ENCODE data around the gene DMPK. TPM values are rescaled to one million over a fixed set of nuclear protein-coding genes. Genes with fewer than 3 reads are reported as not detected.
A peak's percentile ranks its signal among the peaks of the same experiment; 100 is the strongest.

Gene DMPK
- total RNA-seq, 6 donors from 2014 or later, result 24.2 to 192 (median 43.8) TPM

DNA sequence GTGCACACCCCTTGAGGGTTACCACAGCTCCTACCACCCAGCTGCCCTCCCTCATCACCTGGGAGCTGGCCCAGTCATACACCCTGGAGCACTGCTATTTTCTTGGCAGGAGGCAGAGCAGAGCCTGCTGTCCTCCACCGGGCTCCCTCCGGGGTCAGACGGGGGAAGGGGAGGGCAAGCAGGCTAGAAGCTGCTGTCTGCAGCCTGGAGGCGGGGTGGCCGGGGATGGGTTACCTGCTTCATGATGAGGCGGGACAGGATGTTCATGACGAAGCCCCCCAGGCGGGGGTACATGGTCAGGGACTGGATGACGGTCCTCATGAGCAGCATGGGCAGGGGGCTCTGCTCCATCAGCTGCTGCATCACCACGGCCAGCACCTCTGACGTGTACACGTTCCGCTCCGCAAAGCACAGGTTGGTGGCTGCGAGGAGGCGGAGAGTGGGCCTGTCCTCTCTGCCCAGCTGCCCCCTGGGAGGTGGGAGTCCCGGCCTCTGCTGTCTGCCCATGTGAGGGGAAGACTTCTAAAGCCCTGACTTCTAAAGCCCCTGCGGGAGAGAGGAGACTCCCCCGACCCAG lies 35.5 kb upstream of the DMPK start:
- Histone ChIP-seq H3K27ac (no peak overlapping the region), H3K27me3 (no peaks in the 10 kb centered on the region), H3K9me3 (no peaks in the 10 kb centered on the region), H3K36me3 (peaks cover 0 to 41% (median 27%) of the 10 kb centered on the region in 4 donors), H3K4me1 (peaks cover 0 to 16% (median 2%) of the 10 kb centered on the region in 4 donors), H3K4me3 (no peak overlapping the region)
- DNase-seq (peak in 1 of 2 donors; percentile 51), ATAC-seq (ENCODE audit: low FRiP score in 2 of 2) (no peak)
- WGBS, 2 donors, result 88 to 90% methylated on average over 15 to 19 of the region's 19 CpGs
- TF ChIP-seq POLR2A (IDR thresholded peaks at IDR 0.05) (no peak), POLR2AphosphoS5 (IDR thresholded peaks at IDR 0.05) (no peak), EP300 (IDR thresholded peaks at IDR 0.05) (no peak)
- TF ChIP-seq, protein P1, sequence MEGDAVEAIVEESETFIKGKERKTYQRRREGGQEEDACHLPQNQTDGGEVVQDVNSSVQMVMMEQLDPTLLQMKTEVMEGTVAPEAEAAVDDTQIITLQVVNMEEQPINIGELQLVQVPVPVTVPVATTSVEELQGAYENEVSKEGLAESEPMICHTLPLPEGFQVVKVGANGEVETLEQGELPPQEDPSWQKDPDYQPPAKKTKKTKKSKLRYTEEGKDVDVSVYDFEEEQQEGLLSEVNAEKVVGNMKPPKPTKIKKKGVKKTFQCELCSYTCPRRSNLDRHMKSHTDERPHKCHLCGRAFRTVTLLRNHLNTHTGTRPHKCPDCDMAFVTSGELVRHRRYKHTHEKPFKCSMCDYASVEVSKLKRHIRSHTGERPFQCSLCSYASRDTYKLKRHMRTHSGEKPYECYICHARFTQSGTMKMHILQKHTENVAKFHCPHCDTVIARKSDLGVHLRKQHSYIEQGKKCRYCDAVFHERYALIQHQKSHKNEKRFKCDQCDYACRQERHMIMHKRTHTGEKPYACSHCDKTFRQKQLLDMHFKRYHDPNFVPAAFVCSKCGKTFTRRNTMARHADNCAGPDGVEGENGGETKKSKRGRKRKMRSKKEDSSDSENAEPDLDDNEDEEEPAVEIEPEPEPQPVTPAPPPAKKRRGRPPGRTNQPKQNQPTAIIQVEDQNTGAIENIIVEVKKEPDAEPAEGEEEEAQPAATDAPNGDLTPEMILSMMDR (IDR thresholded peaks at IDR 0.05), result no peak

DNA sequence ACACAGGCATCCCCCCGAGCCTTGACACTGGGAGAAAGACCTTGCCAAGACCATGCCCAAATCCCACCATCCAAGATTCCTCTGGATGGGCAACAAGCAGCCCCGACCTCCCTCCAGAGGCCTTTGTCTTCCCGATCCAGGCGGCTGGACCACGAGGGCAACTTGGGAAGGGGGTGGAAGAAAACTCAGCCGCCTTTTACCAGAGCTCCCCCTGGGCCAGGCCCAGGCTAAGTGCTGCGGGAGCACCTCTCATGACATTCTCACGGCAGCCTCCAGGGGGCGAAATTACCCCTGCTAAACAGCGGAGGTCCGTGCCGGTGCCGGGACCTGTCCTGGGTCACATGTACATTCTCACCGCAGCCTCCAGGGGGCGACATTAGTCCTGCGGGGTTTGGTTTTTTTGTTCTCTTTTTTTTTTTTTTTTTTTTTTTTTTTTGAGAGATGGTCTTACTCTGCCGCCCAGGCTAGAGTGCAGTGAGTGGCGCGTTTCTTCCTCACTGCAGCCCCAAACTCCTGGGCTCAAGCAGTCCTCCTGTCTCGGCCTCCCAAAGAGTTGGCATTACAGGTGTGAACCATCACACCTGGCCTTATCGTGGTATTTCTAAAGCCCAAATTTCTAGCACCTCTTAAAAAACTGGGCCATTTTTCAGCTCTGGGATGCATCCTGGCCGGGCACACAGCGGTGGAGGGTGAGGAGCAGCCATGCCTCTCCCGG lies 34.9 kb upstream of the DMPK start:
- DNase-seq, result peak; percentile 64 to 96
- Histone ChIP-seq H3K9me3 (no peaks in the 10 kb centered on the region), H3K4me1 (peaks cover 0 to 16% (median 2%) of the 10 kb centered on the region in 4 donors), H3K27ac (no peak overlapping the region), H3K27me3 (no peaks in the 10 kb centered on the region), H3K36me3 (peaks cover 0 to 35% (median 21%) of the 10 kb centered on the region in 4 donors), H3K4me3 (no peak overlapping the region)
- ATAC-seq (ENCODE audit: low FRiP score in 2 of 2), result peak; percentile 94 to 95
- peak in 1 of 2 donors; percentile 13 for TF ChIP-seq POLR2AphosphoS5 (IDR thresholded peaks at IDR 0.05)
- no peak for TF ChIP-seq EP300 (IDR thresholded peaks at IDR 0.05)
- TF ChIP-seq, protein P1 (IDR thresholded peaks at IDR 0.05), result peak; percentile 94 to 97 (median 96)
- TF ChIP-seq POLR2A (IDR thresholded peaks at IDR 0.05), result no peak
- WGBS, 2 donors, result 17 to 22% methylated on average over 23 of the region's 24 CpGs

DNA sequence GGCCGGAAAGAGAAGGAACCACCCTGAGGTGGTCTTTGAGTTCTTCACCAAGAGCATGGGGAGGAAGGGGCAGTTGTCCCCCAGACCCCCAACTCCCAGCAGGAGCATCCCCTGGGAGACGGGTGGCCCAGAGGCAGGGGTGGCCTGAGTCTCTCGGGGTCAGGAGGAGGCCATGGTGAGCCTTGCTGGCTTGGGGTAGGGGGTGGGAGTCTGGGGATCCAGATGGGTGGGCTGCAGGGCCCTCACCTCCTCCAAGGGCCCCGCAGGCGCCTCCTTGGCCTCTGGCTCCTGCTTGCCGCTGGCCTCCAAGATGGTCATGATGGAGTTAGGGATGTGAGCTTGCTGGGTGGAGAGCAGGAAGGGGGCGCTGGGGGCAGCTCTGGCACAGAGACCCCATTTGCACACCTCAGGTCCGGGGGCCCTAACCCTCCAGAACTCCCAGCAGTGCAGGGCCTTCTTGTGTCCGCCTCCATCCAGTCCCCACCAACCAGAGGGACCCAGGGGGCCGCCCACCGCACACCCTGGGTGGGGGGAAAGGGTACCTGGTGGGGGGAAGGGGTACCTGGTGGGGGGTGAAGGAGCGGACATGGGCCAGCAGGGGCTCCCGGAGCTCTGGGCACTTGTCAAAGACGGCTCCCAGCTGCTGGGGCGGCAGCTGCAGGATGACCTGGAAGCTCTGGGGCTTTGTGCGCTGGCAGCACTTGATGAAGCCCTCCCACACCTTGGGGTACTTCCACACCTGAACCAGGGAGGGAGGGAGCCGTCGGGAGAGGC lies 34.1 kb upstream of the DMPK start:
- H3K9me3 ChIP-seq, result no peaks in the 10 kb centered on the region
- TF ChIP-seq, protein P1 (IDR thresholded peaks at IDR 0.05), result no peak
- TF ChIP-seq POLR2A (IDR thresholded peaks at IDR 0.05), result no peak
- no peak for TF ChIP-seq POLR2AphosphoS5 (IDR thresholded peaks at IDR 0.05)
- no peak for TF ChIP-seq EP300 (IDR thresholded peaks at IDR 0.05)
- peaks cover 0 to 31% (median 19%) of the 10 kb centered on the region in 4 donors for H3K36me3 ChIP-seq
- peak overlapping the region in 2 of 4 donors; percentile 37 to 53 for H3K4me3 ChIP-seq
- no peaks in the 10 kb centered on the region for H3K27me3 ChIP-seq
- peaks cover 0 to 16% (median 2%) of the 10 kb centered on the region in 4 donors for H3K4me1 ChIP-seq
- no peak overlapping the region for H3K27ac ChIP-seq
- ATAC-seq (ENCODE audit: low FRiP score in 2 of 2) (peak in 1 of 2 donors; percentile 1), DNase-seq (peak in 1 of 2 donors; percentile 68)
- 41 to 75% methylated on average over 2 to 17 of the region's 18 CpGs for WGBS, 2 donors

DNA sequence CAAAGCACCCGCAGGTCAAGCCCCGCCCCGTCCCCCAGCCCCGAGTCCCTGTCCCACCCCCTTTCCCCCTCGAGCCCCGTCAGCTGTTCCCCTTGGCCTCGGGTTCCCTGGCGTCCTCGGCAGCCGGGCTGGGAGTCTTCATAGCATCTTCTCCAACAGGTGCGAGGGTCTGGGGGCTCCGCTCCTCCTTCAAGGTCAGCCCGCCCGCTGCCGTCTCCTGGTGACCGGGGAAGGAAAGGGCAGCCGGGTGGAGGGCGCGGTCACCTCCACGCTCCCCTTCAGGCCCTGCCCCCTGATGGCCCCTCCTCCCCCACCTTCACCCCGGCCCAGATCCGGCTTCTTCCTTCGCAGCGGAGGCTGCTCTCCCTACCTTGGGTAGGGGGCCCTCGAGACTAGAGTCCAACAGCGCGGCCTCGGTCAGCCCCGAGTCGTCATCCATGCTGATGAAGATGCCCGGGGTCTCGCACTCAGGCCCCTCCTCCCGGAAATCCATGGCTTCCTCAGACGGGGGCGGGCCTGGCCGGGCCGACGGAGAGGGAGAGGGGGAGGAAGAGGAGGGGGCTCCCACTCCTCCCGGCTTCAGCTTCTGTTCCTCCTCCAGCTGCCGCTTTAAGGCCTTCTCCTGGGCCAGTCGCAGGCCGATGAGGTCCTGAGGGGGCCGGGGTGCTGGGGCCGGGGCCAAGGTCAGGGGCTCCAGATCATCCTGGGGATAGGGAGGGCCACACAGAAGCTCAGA lies 33.4 kb upstream of the DMPK start:
- H3K27ac ChIP-seq, result no peak overlapping the region
- no peak for ATAC-seq (ENCODE audit: low FRiP score in 2 of 2)
- no peaks in the 10 kb centered on the region for H3K9me3 ChIP-seq
- peaks cover 0 to 23% (median 14%) of the 10 kb centered on the region in 4 donors for H3K36me3 ChIP-seq
- TF ChIP-seq EP300 (IDR thresholded peaks at IDR 0.05) (no peak), POLR2A (IDR thresholded peaks at IDR 0.05) (no peak), POLR2AphosphoS5 (IDR thresholded peaks at IDR 0.05) (no peak)
- TF ChIP-seq, protein P1 (IDR thresholded peaks at IDR 0.05), result no peak
- peak overlapping the region; percentile 19 to 53 (median 35) for H3K4me3 ChIP-seq
- 27 to 35% methylated on average over 28 to 31 of the region's 44 CpGs for WGBS, 2 donors
- peak in 1 of 2 donors; percentile 75 for DNase-seq
- no peaks in the 10 kb centered on the region for H3K27me3 ChIP-seq
- peaks cover 0 to 16% (median 2%) of the 10 kb centered on the region in 4 donors for H3K4me1 ChIP-seq
